ENCODE data around the gene BUD23. TPM values are rescaled to one million over a fixed set of nuclear protein-coding genes. Genes with fewer than 3 reads are reported as not detected.

BUD23 gene
- 10 to 100 TPM; 37.8 to 90.0 (median 61.7) TPM for polyA plus RNA-seq
- long read RNA-seq, donor 1, transcript BUD23-201 (12 exons, 1,230 nt) = major isoform, 24 of 120 reads
- long read RNA-seq, donor 1, partial matches to known transcripts = 69 of 120 reads
- long read RNA-seq, donor 1, other reads (novel, unspliced or antisense) = 22 of 120 reads
- long read RNA-seq, donor 2, transcript BUD23-201 (12 exons, 1,230 nt) = major isoform, 11 of 18 reads
- long read RNA-seq, donor 2, partial matches to known transcripts = 5 of 18 reads
- long read RNA-seq, donor 2, other reads (novel, unspliced or antisense) = 0 of 18 reads
- long read RNA-seq, donor 3, transcript BUD23-201 (12 exons, 1,230 nt) = major isoform, 11 of 29 reads
- long read RNA-seq, donor 3, partial matches to known transcripts = 14 of 29 reads
- long read RNA-seq, donor 3, other reads (novel, unspliced or antisense) = 0 of 29 reads
- long read RNA-seq, donor 4 = 0 reads
- long read RNA-seq, donor 5, partial matches to known transcripts = 0 of 4 reads
- long read RNA-seq, donor 5, other reads (novel, unspliced or antisense) = 0 of 4 reads
- long read RNA-seq, donor 6, transcript BUD23-201 (12 exons, 1,230 nt) = major isoform, 16 of 28 reads
- long read RNA-seq, donor 6, partial matches to known transcripts = 8 of 28 reads
- long read RNA-seq, donor 6, other reads (novel, unspliced or antisense) = 0 of 28 reads
- long read RNA-seq, donor 7, transcript BUD23-201 (12 exons, 1,230 nt) = major isoform, 29 of 64 reads
- long read RNA-seq, donor 7, transcript BUD23-215 (2 exons, 3,886 nt) = minor isoform, 6 of 64 reads
- long read RNA-seq, donor 7, partial matches to known transcripts = 20 of 64 reads
- long read RNA-seq, donor 7, other reads (novel, unspliced or antisense) = 9 of 64 reads
- long read RNA-seq, donor 8, partial matches to known transcripts = 0 of 2 reads
- long read RNA-seq, donor 8, other reads (novel, unspliced or antisense) = 0 of 2 reads
- long read RNA-seq, donor 9, transcript BUD23-215 (2 exons, 3,886 nt) = major isoform, 5 of 9 reads
- long read RNA-seq, donor 9, partial matches to known transcripts = 0 of 9 reads
- long read RNA-seq, donor 9, other reads (novel, unspliced or antisense) = 0 of 9 reads
- long read RNA-seq, donor 10, transcript BUD23-201 (12 exons, 1,230 nt) = major isoform, 21 of 35 reads
- long read RNA-seq, donor 10, transcript BUD23-215 (2 exons, 3,886 nt) = minor isoform, 6 of 35 reads
- long read RNA-seq, donor 10, partial matches to known transcripts = 7 of 35 reads
- long read RNA-seq, donor 10, other reads (novel, unspliced or antisense) = 0 of 35 reads

- H3K36me3 ChIP-seq (ENCODE audit: control insufficient read depth in 3 of 3, insufficient read depth in 2 of 3, low read depth in 1 of 3, low read length in 3 of 3) = peaks cover 0 to 47% (median 2%) of the 10 kb centered on the region in 3 donors
- H3K9me3 ChIP-seq (ENCODE audit: control insufficient read depth in 2 of 2, insufficient read depth in 1 of 2, low read depth in 1 of 2, low read length in 1 of 2) = no peaks in the 10 kb centered on the region
- peaks cover 2 to 14% (median 5%) of the 10 kb centered on the region in 3 donors for H3K4me1 ChIP-seq (ENCODE audit: control insufficient read depth in 3 of 3, insufficient read depth in 2 of 3, low read depth in 1 of 3, low read length in 2 of 3)
- H3K27ac ChIP-seq (ENCODE audit: low read depth in 1 of 3, low read length in 2 of 3) = peak within 1 kb of the TSS; percentile 70 to 76 (median 71)
- no peaks in the 10 kb centered on the region for H3K27me3 ChIP-seq (ENCODE audit: control insufficient read depth in 3 of 3, insufficient read depth in 3 of 3, low read length in 3 of 3)
- DNase-seq = peak; percentile 96 to 98
- no peak for FAIRE-seq
- WGBS, 3 donors = 0% methylated on average over 60 to 68 of the region's 68 CpGs
- H3K4me3 ChIP-seq (ENCODE audit: low read depth in 1 of 3, low read length in 3 of 3) = peak within 1 kb of the TSS; percentile 69 to 95 (median 89)
These were observed at the start of gene BUD23, which contains the start of gene DNAJC30 for GRCh38 chr7:73683056-73683787. BUD23 (plus strand) TSS chr7:73683597; CDS start chr7:73683626, 29 bp downstream. DNAJC30 (minus strand) TSS chr7:73683453; CDS start chr7:73683423, 30 bp downstream.

GRCh38 chr7:73633844-73634243 lies 49.6 kb upstream of the BUD23 start:
- H3K9me3 ChIP-seq (ENCODE audit: control insufficient read depth in 2 of 2, insufficient read depth in 1 of 2, low read depth in 1 of 2, low read length in 1 of 2) = no peaks in the 10 kb centered on the region
- no peak overlapping the region for H3K27ac ChIP-seq (ENCODE audit: low read depth in 1 of 3, low read length in 2 of 3)
- H3K4me1 ChIP-seq (ENCODE audit: control insufficient read depth in 3 of 3, insufficient read depth in 2 of 3, low read depth in 1 of 3, low read length in 2 of 3) = no peaks in the 10 kb centered on the region
- WGBS, 3 donors = 82 to 94% (median 88%) methylated on average over 8 of the region's 8 CpGs
- H3K36me3 ChIP-seq (ENCODE audit: control insufficient read depth in 3 of 3, insufficient read depth in 2 of 3, low read depth in 1 of 3, low read length in 3 of 3) = peaks cover 0 to 33% (median 0%) of the 10 kb centered on the region in 3 donors
- DNase-seq (no peak), FAIRE-seq (no peak)
- no peak overlapping the region for H3K4me3 ChIP-seq (ENCODE audit: low read depth in 1 of 3, low read length in 3 of 3)
- no peaks in the 10 kb centered on the region for H3K27me3 ChIP-seq (ENCODE audit: control insufficient read depth in 3 of 3, insufficient read depth in 3 of 3, low read length in 3 of 3)

GRCh38 chr7:73635428-73636200 lies 47.8 kb upstream of the BUD23 start:
- H3K27ac ChIP-seq (ENCODE audit: low read depth in 1 of 3, low read length in 2 of 3) = no peak overlapping the region
- FAIRE-seq (no peak), DNase-seq (no peak)
- peaks cover 0 to 1% of the 10 kb centered on the region in 2 donors for H3K9me3 ChIP-seq (ENCODE audit: control insufficient read depth in 2 of 2, insufficient read depth in 1 of 2, low read depth in 1 of 2, low read length in 1 of 2)
- H3K36me3 ChIP-seq (ENCODE audit: control insufficient read depth in 3 of 3, insufficient read depth in 2 of 3, low read depth in 1 of 3, low read length in 3 of 3) = peaks cover 0 to 39% (median 0%) of the 10 kb centered on the region in 3 donors
- no peak overlapping the region for H3K4me3 ChIP-seq (ENCODE audit: low read depth in 1 of 3, low read length in 3 of 3)
- WGBS, 3 donors = 82 to 87% (median 84%) methylated on average over 8 of the region's 8 CpGs
- H3K4me1 ChIP-seq (ENCODE audit: control insufficient read depth in 3 of 3, insufficient read depth in 2 of 3, low read depth in 1 of 3, low read length in 2 of 3) = no peaks in the 10 kb centered on the region
- H3K27me3 ChIP-seq (ENCODE audit: control insufficient read depth in 3 of 3, insufficient read depth in 3 of 3, low read length in 3 of 3) = no peaks in the 10 kb centered on the region

GRCh38 chr7:73638911-73639310 lies 44.5 kb upstream of the BUD23 start:
- FAIRE-seq (no peak), DNase-seq (no peak)
- Histone ChIP-seq H3K4me3 (ENCODE audit: low read depth in 1 of 3, low read length in 3 of 3) (no peak overlapping the region), H3K9me3 (ENCODE audit: control insufficient read depth in 2 of 2, insufficient read depth in 1 of 2, low read depth in 1 of 2, low read length in 1 of 2) (peaks cover 0 to 19% of the 10 kb centered on the region in 2 donors), H3K27me3 (ENCODE audit: control insufficient read depth in 3 of 3, insufficient read depth in 3 of 3, low read length in 3 of 3) (peaks cover 0 to 2% (median 0%) of the 10 kb centered on the region in 3 donors), H3K36me3 (ENCODE audit: control insufficient read depth in 3 of 3, insufficient read depth in 2 of 3, low read depth in 1 of 3, low read length in 3 of 3) (peaks cover 0 to 49% (median 0%) of the 10 kb centered on the region in 3 donors), H3K27ac (ENCODE audit: low read depth in 1 of 3, low read length in 2 of 3) (no peak overlapping the region), H3K4me1 (ENCODE audit: control insufficient read depth in 3 of 3, insufficient read depth in 2 of 3, low read depth in 1 of 3, low read length in 2 of 3) (no peaks in the 10 kb centered on the region)
- WGBS, 3 donors = 53 to 85% (median 72%) methylated on average over 3 of the region's 3 CpGs

- Histone ChIP-seq H3K4me1 (ENCODE audit: control insufficient read depth in 3 of 3, insufficient read depth in 2 of 3, low read depth in 1 of 3, low read length in 2 of 3) (peaks cover 0 to 6% (median 0%) of the 10 kb centered on the region in 3 donors), H3K9me3 (ENCODE audit: control insufficient read depth in 2 of 2, insufficient read depth in 1 of 2, low read depth in 1 of 2, low read length in 1 of 2) (peaks cover 0 to 19% of the 10 kb centered on the region in 2 donors), H3K27ac (ENCODE audit: low read depth in 1 of 3, low read length in 2 of 3) (no peak overlapping the region), H3K27me3 (ENCODE audit: control insufficient read depth in 3 of 3, insufficient read depth in 3 of 3, low read length in 3 of 3) (peaks cover 0 to 7% (median 4%) of the 10 kb centered on the region in 3 donors), H3K4me3 (ENCODE audit: low read depth in 1 of 3, low read length in 3 of 3) (no peak overlapping the region), H3K36me3 (ENCODE audit: control insufficient read depth in 3 of 3, insufficient read depth in 2 of 3, low read depth in 1 of 3, low read length in 3 of 3) (peaks cover 0 to 39% (median 0%) of the 10 kb centered on the region in 3 donors)
- no peak for FAIRE-seq
- WGBS, 3 donors = 68 to 87% (median 74%) methylated on average over 2 of the region's 2 CpGs
- no peak for DNase-seq
These were observed 40.6 kb upstream of the BUD23 start for GRCh38 chr7:73642834-73643233.

- WGBS, 3 donors = 51 to 68% (median 59%) methylated on average over 5 of the region's 5 CpGs
- Histone ChIP-seq H3K27ac (ENCODE audit: low read depth in 1 of 3, low read length in 2 of 3) (peak overlapping the region in 1 of 3 donors; percentile 97), H3K4me3 (ENCODE audit: low read depth in 1 of 3, low read length in 3 of 3) (peak overlapping the region in 1 of 3 donors; percentile 82), H3K9me3 (ENCODE audit: control insufficient read depth in 2 of 2, insufficient read depth in 1 of 2, low read depth in 1 of 2, low read length in 1 of 2) (peaks cover 0 to 19% of the 10 kb centered on the region in 2 donors), H3K4me1 (ENCODE audit: control insufficient read depth in 3 of 3, insufficient read depth in 2 of 3, low read depth in 1 of 3, low read length in 2 of 3) (peaks cover 0 to 22% (median 3%) of the 10 kb centered on the region in 3 donors), H3K36me3 (ENCODE audit: control insufficient read depth in 3 of 3, insufficient read depth in 2 of 3, low read depth in 1 of 3, low read length in 3 of 3) (peaks cover 0 to 34% (median 0%) of the 10 kb centered on the region in 3 donors), H3K27me3 (ENCODE audit: control insufficient read depth in 3 of 3, insufficient read depth in 3 of 3, low read length in 3 of 3) (peaks cover 0 to 7% (median 7%) of the 10 kb centered on the region in 3 donors)
- peak in 1 of 2 donors; percentile 65 for DNase-seq
- no peak for FAIRE-seq
These were observed 38.6 kb upstream of the BUD23 start for GRCh38 chr7:73644688-73645286.

Measured in small intestine (tissue), 16 donors.